Measurements from ENCODE around the gene SOX6. TPM values are rescaled to one million over a fixed set of nuclear protein-coding genes. Genes with fewer than 3 reads are reported as not detected.
"Not testable (repeated sequence)": the region's sequence is repeated elsewhere in the genome, so short reads cannot be mapped to it uniquely, and the experiment has no call there.

The SOX6 gene
- total RNA-seq, 1 donor from 2014 or later: 19.6 TPM

- Mint-ChIP-seq H3K27ac (ENCODE audit: unreplicated experiment) (no peak overlapping the region), H3K27me3 (ENCODE audit: low read depth) (peaks cover 14% of the 10 kb centered on the region), H3K36me3 (ENCODE audit: low read depth) (peaks cover 5% of the 10 kb centered on the region), H3K9me3 (peaks cover 2% of the 10 kb centered on the region), H3K4me1 (peaks cover 4% of the 10 kb centered on the region), H3K4me3 (no peak overlapping the region)
- no peak for DNase-seq (ENCODE audit: low read depth, low spot score)
- TF ChIP-seq CTCF (conservative IDR thresholded peaks at IDR 0.05): no peak
These were observed 21.4 kb upstream of the SOX6 start for GRCh38 chr11:16377746-16378145.

GRCh38 chr11:16375664-16376063, 19.3 kb upstream of the SOX6 start:
- H3K9me3 Mint-ChIP-seq; H3K27ac Mint-ChIP-seq (ENCODE audit: unreplicated experiment); H3K27me3 Mint-ChIP-seq (ENCODE audit: low read depth); H3K36me3 Mint-ChIP-seq (ENCODE audit: low read depth); H3K4me3 Mint-ChIP-seq; H3K4me1 Mint-ChIP-seq; DNase-seq (ENCODE audit: low read depth, low spot score): not testable (repeated sequence)

GRCh38 chr11:16373768-16374167, 17.4 kb upstream of the SOX6 start:
- Mint-ChIP-seq H3K4me1 (peaks cover 4% of the 10 kb centered on the region), H3K27ac (ENCODE audit: unreplicated experiment) (no peak overlapping the region), H3K36me3 (ENCODE audit: low read depth) (peaks cover 10% of the 10 kb centered on the region), H3K9me3 (peaks cover 10% of the 10 kb centered on the region), H3K4me3 (no peak overlapping the region), H3K27me3 (ENCODE audit: low read depth) (no peaks in the 10 kb centered on the region)
- DNase-seq (ENCODE audit: low read depth, low spot score): no peak
- TF ChIP-seq CTCF (conservative IDR thresholded peaks at IDR 0.05): no peak

GRCh38 chr11:16372355-16372754, 16.0 kb upstream of the SOX6 start:
- Mint-ChIP-seq H3K27ac (ENCODE audit: unreplicated experiment) (no peak overlapping the region), H3K36me3 (ENCODE audit: low read depth) (peaks cover 10% of the 10 kb centered on the region), H3K4me1 (peaks cover 4% of the 10 kb centered on the region), H3K9me3 (peaks cover 10% of the 10 kb centered on the region), H3K27me3 (ENCODE audit: low read depth) (no peaks in the 10 kb centered on the region), H3K4me3 (no peak overlapping the region)
- DNase-seq (ENCODE audit: low read depth, low spot score): no peak
- no peak for TF ChIP-seq CTCF (conservative IDR thresholded peaks at IDR 0.05)

GRCh38 chr11:16367252-16367651, 10.9 kb upstream of the SOX6 start:
- TF ChIP-seq CTCF (conservative IDR thresholded peaks at IDR 0.05): no peak
- peaks cover 5% of the 10 kb centered on the region for H3K36me3 Mint-ChIP-seq (ENCODE audit: low read depth)
- peaks cover 8% of the 10 kb centered on the region for H3K9me3 Mint-ChIP-seq
- H3K27me3 Mint-ChIP-seq (ENCODE audit: low read depth): no peaks in the 10 kb centered on the region
- H3K27ac Mint-ChIP-seq (ENCODE audit: unreplicated experiment): no peak overlapping the region
- DNase-seq (ENCODE audit: low read depth, low spot score): no peak
- H3K4me3 Mint-ChIP-seq: no peak overlapping the region
- peaks cover 18% of the 10 kb centered on the region for H3K4me1 Mint-ChIP-seq

- peak overlapping the region; percentile 9 for H3K27ac Mint-ChIP-seq (ENCODE audit: unreplicated experiment)
- no peak for TF ChIP-seq CTCF (conservative IDR thresholded peaks at IDR 0.05)
- H3K9me3 Mint-ChIP-seq: peaks cover 3% of the 10 kb centered on the region
- no peaks in the 10 kb centered on the region for H3K27me3 Mint-ChIP-seq (ENCODE audit: low read depth)
- DNase-seq (ENCODE audit: low read depth, low spot score): no peak
- H3K36me3 Mint-ChIP-seq (ENCODE audit: low read depth): peaks cover 3% of the 10 kb centered on the region
- no peak overlapping the region for H3K4me3 Mint-ChIP-seq
- H3K4me1 Mint-ChIP-seq: peaks cover 26% of the 10 kb centered on the region
These were observed 9.4 kb upstream of the SOX6 start for GRCh38 chr11:16365581-16366228.

Measured in neural crest cell (in vitro differentiated cells).